ENCODE results near the gene TEX264. TPM values are rescaled to one million over a fixed set of nuclear protein-coding genes. Genes with fewer than 3 reads are reported as not detected.

TEX264 gene
- total and polyA plus RNA-seq, 3 donors from 2014 or later = 241 to 252 (median 251) TPM

DNA sequence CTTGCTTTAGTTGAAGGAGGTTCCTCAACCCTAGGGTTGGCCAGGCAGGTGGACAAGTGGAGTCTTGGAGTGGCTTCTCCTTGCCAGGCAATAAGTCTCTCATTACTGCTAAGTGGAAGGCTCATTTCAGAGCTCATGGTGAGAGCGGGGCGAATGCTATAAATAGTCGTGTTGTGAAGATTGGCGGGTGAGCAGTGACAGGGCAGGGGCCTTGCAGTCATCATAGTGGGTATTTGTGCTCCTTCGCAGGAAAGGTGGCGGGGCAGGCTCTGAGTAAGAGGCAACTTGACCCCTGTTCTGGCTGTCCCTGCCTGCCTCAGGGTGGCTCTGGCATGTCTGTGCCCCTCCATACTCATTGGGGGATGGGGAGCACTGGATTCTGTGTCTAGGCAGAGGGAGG lies 27.2 kb downstream of the TEX264 start:
- no peak overlapping the region for H3K27ac ChIP-seq
- no peak for DNase-seq
- 93 to 95% methylated on average over 6 of the region's 6 CpGs for WGBS, 2 donors
- TF ChIP-seq POLR2A (IDR thresholded peaks at IDR 0.05) = no peak
- TF ChIP-seq, protein P1, sequence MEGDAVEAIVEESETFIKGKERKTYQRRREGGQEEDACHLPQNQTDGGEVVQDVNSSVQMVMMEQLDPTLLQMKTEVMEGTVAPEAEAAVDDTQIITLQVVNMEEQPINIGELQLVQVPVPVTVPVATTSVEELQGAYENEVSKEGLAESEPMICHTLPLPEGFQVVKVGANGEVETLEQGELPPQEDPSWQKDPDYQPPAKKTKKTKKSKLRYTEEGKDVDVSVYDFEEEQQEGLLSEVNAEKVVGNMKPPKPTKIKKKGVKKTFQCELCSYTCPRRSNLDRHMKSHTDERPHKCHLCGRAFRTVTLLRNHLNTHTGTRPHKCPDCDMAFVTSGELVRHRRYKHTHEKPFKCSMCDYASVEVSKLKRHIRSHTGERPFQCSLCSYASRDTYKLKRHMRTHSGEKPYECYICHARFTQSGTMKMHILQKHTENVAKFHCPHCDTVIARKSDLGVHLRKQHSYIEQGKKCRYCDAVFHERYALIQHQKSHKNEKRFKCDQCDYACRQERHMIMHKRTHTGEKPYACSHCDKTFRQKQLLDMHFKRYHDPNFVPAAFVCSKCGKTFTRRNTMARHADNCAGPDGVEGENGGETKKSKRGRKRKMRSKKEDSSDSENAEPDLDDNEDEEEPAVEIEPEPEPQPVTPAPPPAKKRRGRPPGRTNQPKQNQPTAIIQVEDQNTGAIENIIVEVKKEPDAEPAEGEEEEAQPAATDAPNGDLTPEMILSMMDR (IDR thresholded peaks at IDR 0.05) = no peak
- no peaks in the 10 kb centered on the region for H3K36me3 ChIP-seq (ENCODE audit: low read depth, missing control alignments)
- peaks cover 19% of the 10 kb centered on the region for H3K4me1 ChIP-seq
- intact Hi-C loops (cut with DNase I; ENCODE audit: low total_unique reads) = no loop called here
- no peak overlapping the region for H3K4me3 ChIP-seq
- no peaks in the 10 kb centered on the region for H3K27me3 ChIP-seq
- no peaks in the 10 kb centered on the region for H3K9me3 ChIP-seq

DNA sequence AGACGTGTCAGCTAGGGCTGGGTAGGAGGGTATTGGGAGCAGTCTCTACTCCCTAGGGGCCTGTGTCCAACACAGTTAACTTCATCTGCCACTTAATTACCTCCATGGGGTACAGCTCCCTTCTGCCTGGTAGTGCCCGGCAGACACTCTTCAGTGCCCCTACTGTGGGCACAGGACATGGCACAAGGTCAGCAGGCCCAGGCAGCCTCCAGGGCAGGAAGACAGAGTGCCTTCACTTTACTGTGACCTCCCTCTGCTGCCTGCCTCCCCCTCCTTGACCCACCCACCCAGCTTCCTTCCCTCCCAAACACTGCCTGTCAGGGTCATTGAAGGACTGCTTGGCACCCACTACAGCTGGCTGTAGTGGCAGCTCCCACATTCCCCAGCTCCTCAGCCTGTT lies 29.4 kb downstream of the TEX264 start:
- TF ChIP-seq, protein P1 (IDR thresholded peaks at IDR 0.05) = no peak
- no peak for TF ChIP-seq POLR2A (IDR thresholded peaks at IDR 0.05)
- no peaks in the 10 kb centered on the region for H3K9me3 ChIP-seq
- no peaks in the 10 kb centered on the region for H3K36me3 ChIP-seq (ENCODE audit: low read depth, missing control alignments)
- peaks cover 19% of the 10 kb centered on the region for H3K4me1 ChIP-seq
- no peak overlapping the region for H3K4me3 ChIP-seq
- intact Hi-C loops (cut with DNase I; ENCODE audit: low total_unique reads) = no loop called here
- no peak for DNase-seq
- no peak overlapping the region for H3K27ac ChIP-seq
- no peaks in the 10 kb centered on the region for H3K27me3 ChIP-seq
- WGBS, 2 donors = 69 to 83% methylated on average over 2 of the region's 2 CpGs

DNA sequence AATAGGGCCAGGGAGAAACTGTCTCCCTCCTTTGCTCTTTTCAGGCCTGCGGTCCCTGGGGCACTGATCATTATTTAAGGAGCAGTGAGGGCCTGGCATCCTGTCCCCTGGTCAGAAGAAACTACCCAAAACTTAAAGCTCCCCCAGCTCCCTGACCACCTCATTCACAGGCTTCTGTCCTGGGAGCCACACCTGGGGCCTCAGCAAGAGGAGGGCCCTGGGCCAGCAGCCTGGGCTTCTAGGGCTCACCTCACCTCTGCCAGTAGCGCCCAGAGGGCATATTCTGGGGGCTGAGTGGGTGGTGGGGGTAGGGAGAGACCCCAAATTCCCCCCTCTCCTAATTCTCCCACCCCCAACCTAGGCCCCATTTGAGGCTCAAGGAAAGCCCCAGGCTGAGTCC lies 31.1 kb downstream of the TEX264 start:
- DNase-seq = no peak
- no peaks in the 10 kb centered on the region for H3K27me3 ChIP-seq
- no peak overlapping the region for H3K27ac ChIP-seq
- H3K36me3 ChIP-seq (ENCODE audit: low read depth, missing control alignments) = no peaks in the 10 kb centered on the region
- H3K4me1 ChIP-seq = peaks cover 15% of the 10 kb centered on the region
- H3K4me3 ChIP-seq = no peak overlapping the region
- TF ChIP-seq POLR2A (IDR thresholded peaks at IDR 0.05) = no peak
- TF ChIP-seq, protein P1 (IDR thresholded peaks at IDR 0.05) = no peak
- intact Hi-C loops (cut with DNase I; ENCODE audit: low total_unique reads) = no loop called here
- WGBS, 2 donors = 95 to 100% methylated on average over 2 of the region's 2 CpGs
- H3K9me3 ChIP-seq = no peaks in the 10 kb centered on the region

DNA sequence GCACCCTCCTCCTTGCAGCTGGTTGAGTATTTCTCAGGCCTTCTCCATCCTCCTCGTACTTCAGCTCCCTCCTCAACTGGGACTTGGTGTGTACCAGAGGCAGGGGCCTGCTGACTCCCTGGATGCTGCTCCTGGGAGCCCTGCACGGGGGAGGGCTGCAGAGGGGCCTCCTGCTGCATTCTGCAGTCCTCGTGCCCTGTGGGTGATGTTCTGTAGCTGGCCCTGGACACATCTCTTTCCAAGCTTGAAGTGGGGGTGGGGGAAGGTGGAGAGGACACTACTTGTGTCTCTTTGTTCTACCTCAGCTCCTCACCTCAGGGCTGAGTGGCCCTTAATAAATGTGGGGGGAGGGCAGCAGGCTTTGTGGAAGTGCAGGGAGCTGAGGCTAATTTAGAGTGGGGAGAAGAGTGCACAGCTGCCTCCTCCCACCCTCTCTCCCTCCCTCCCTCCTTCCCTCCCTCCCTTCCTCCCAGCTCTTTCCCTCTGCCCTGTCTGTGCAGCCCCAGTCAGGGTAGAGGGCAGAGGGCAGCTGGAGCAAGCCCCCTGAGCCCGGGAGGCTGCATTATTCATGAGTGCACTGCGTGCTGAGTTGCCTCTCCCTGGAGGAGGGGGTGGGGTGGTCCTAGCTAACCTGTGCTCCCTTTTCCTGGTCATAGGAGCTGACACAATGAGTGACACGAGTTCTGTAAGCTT lies 32.2 kb downstream of the TEX264 start:
- Histone ChIP-seq H3K27me3 (no peaks in the 10 kb centered on the region), H3K27ac (no peak overlapping the region), H3K9me3 (no peaks in the 10 kb centered on the region), H3K4me1 (peaks cover 20% of the 10 kb centered on the region), H3K36me3 (ENCODE audit: low read depth, missing control alignments) (no peaks in the 10 kb centered on the region), H3K4me3 (no peak overlapping the region)
- WGBS, 2 donors = 63 to 71% methylated on average over 4 to 6 of the region's 6 CpGs
- intact Hi-C loops (cut with DNase I; ENCODE audit: low total_unique reads) = no loop called here
- TF ChIP-seq, protein P1 (IDR thresholded peaks at IDR 0.05) = no peak
- no peak for TF ChIP-seq POLR2A (IDR thresholded peaks at IDR 0.05)
- no peak for DNase-seq
